Activated CD8-positive, alpha-beta memory T cell treated with anti-CD3 and anti-CD28 coated beads, Interleukin-2, amount 50 U/mL, for 4 hours (primary cell): Measurements from ENCODE around the gene TMEM233.
A peak's percentile ranks its signal among the peaks of the same experiment; 100 is the strongest.

Experiments
- DNase-seq: peaks from one replicate; pipeline ENCODE4 v3.0.0-alpha.2; 2020

TMEM233 gene

GRCh38 chr12:119660076-119660475 lies 66.5 kb downstream of the TMEM233 start:
- DNase-seq, result no peak

- DNase-seq, result no peak
These were observed 68.3 kb downstream of the TMEM233 start for GRCh38 chr12:119661882-119662281.

- no peak for DNase-seq
These were observed 71.1 kb downstream of the TMEM233 start for GRCh38 chr12:119664642-119665041.

- DNase-seq, result no peak
These were observed 71.8 kb downstream of the TMEM233 start for GRCh38 chr12:119665164-119665929.

- no peak for DNase-seq
These were observed 72.7 kb downstream of the TMEM233 start for GRCh38 chr12:119666226-119666795.

GRCh38 chr12:119666900-119667576 lies 73.5 kb downstream of the TMEM233 start:
- no peak for DNase-seq

GRCh38 chr12:119667577-119668323 lies 74.2 kb downstream of the TMEM233 start, which contains the start of gene PRKAB1:
PRKAB1 (plus strand) TSS chr12:119668133; CDS start chr12:119668245, 112 bp downstream.
- peak; percentile 93 for DNase-seq

GRCh38 chr12:119668324-119668841 lies 74.8 kb downstream of the TMEM233 start:
- DNase-seq, result no peak

GRCh38 chr12:119669744-119670472 lies 76.3 kb downstream of the TMEM233 start:
- no peak for DNase-seq

GRCh38 chr12:119671070-119671469 lies 77.5 kb downstream of the TMEM233 start:
- DNase-seq, result no peak

GRCh38 chr12:119672194-119672593 lies 78.6 kb downstream of the TMEM233 start:
- DNase-seq, result no peak

GRCh38 chr12:119673634-119674033 lies 80.1 kb downstream of the TMEM233 start:
- no peak for DNase-seq

- DNase-seq, result no peak
These were observed 81.0 kb downstream of the TMEM233 start for GRCh38 chr12:119674560-119674959.

GRCh38 chr12:119676022-119676421 lies 82.4 kb downstream of the TMEM233 start:
- DNase-seq, result no peak

- DNase-seq, result no peak
These were observed 83.0 kb downstream of the TMEM233 start for GRCh38 chr12:119676573-119676972.

- no peak for DNase-seq
These were observed 84.9 kb downstream of the TMEM233 start for GRCh38 chr12:119678459-119678858.

- DNase-seq, result no peak
These were observed 85.5 kb downstream of the TMEM233 start for GRCh38 chr12:119679081-119679480.

- no peak for DNase-seq
These were observed 85.9 kb downstream of the TMEM233 start for GRCh38 chr12:119679490-119679889.

- no peak for DNase-seq
These were observed 87.5 kb downstream of the TMEM233 start for GRCh38 chr12:119681111-119681510.

- no peak for DNase-seq
These were observed 88.4 kb downstream of the TMEM233 start for GRCh38 chr12:119681728-119682638.

- DNase-seq, result no peak
These were observed 89.2 kb downstream of the TMEM233 start for GRCh38 chr12:119682639-119683252.
